UCSD-AML1 (cell line): ENCODE results near the gene TBC1D7.

Experiments used
- DNase-seq: peaks from one replicate; lab custom pipeline; 2025; ENCODE audit not compliant: unreplicated experiment; lab: John Stamatoyannopoulos, UW

The TBC1D7 gene

GRCh38 chr6:13296536-13296997, 31.8 kb downstream of the TBC1D7 start:
- DNase-seq: no peak

GRCh38 chr6:13295576-13295975, 32.8 kb downstream of the TBC1D7 start:
- no peak for DNase-seq

GRCh38 chr6:13294499-13295069, 33.8 kb downstream of the TBC1D7 start:
- DNase-seq: no peak

- DNase-seq: no peak
Observed at GRCh38 chr6:13292774-13293173, 35.6 kb downstream of the TBC1D7 start.

DNA sequence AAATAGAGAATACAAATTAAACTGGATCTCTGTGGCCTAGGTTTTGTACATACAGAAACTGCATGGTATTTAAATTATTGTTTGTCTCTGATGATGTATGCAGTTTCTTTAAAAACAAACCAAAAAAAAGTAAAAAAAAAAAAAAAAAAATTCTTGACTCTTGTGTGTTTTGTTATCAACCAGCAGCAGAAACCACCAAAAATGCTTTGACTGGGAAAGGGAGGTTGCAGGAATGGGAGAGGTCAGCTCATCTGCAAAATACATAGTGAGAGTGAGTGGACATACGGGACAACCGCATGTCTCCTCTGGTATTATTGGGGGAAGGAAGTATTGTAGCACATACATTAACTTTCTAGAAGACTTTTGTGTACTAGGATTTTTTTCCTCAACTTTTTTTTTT, 38.0 kb downstream of the TBC1D7 start:
- no peak for DNase-seq

DNA sequence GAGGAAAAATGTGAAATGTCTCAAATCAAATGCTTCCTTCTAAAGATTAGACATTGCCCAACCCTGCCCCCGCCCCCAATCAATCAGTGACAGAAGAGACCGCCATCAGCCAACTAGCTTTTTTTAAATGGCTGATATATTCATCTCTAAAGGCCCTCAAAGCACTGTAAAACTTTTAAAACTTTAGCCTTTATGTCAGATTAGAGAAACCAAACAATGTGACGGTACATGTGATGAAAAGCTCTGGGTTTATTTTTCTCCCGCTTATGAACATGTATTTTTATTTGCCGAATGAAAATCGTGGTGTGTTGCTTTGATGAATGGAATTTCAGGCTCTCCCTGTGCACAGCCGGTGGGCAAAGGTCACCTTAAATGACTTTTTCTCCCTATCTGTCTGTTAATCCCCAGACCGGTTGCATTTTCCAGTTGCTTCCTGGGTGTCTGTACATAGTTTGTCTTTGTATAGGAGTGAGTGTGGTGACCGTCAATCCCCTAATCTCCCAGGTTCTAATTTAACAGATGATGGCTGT, 38.5 kb downstream of the TBC1D7 start:
- DNase-seq: no peak

GRCh38 chr6:13288969-13289391, 39.4 kb downstream of the TBC1D7 start:
- no peak for DNase-seq

DNA sequence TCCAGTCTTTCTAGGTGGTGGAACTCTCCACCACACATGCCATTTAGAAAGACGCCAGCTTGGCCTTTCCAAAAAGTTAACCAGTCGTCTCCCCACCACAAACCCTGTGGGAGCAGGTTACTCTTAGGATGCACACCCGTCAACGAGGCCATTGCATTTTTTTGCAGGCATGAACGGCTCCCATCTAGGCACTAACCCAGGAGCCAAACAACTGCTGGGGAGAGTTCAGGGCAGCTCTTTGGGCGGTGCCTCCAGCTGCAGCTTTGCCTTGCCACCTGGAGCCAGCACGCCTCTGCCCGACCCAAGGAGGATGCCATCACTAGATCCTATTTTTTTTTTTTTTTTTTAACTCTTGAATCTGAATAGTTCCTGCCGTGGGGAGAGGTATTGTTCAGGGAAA, 39.9 kb downstream of the TBC1D7 start:
- DNase-seq: no peak

DNA sequence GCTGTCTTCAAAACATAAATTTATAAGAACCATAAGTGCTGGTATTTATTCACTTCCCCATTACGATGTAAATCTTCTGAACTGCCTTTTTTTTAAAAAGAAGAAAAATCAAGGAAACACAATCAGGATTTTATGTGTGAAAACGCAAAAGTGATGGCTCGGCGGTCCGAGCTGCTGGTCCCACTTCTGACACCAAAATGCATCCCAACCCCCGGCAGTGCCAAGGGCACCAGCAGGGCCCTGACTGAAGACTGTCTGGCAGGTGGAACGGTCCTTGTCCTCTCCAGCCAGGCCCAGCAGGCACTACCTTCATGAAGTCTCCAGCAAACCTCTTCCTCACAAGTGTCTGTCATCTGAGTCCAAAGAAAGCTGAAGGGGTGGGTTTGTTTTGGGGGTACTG, 41.2 kb downstream of the TBC1D7 start:
- no peak for DNase-seq

DNA sequence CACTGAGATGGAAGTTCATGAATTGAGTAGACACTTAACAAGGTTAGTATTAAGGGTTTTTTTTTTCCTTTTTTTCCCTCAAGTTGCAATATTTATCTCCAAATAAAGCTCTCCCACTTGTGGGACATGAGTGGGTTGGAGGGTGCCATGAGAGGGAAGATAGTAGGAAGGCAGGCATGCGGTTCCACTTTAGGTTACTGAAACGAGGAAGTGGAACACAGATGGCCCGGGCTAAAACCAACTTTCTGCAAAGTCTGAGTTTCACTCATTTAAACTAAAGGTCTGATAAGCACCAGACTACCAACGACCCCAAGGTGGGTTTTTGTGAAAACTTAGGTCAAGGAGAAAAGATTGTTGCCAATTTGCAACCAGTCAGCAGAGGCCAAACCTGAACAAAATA, 42.2 kb downstream of the TBC1D7 start:
- no peak for DNase-seq

GRCh38 chr6:13285705-13286104, 42.6 kb downstream of the TBC1D7 start:
- no peak for DNase-seq

- no peak for DNase-seq
Observed at GRCh38 chr6:13284646-13285045, 43.7 kb downstream of the TBC1D7 start.

DNA sequence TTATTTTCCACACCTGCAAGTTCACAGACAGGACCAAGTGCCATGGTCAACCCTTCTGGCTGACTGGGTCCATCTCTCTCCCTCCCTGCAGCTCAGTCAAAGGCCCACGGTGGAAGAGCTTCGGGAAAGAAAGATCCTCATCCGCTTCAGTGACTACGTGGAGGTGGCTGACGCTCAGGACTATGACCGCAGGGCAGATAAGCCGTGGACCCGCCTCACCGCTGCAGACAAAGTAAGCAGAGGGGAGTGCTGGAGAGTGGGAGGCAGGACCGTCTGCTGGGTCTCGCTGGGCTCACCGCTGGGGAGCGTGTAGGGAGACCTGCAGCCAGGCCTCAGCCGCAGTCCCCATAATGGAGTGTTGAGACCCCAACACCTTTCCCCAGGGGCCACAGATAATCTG, 45.0 kb downstream of the TBC1D7 start:
- no peak for DNase-seq

DNA sequence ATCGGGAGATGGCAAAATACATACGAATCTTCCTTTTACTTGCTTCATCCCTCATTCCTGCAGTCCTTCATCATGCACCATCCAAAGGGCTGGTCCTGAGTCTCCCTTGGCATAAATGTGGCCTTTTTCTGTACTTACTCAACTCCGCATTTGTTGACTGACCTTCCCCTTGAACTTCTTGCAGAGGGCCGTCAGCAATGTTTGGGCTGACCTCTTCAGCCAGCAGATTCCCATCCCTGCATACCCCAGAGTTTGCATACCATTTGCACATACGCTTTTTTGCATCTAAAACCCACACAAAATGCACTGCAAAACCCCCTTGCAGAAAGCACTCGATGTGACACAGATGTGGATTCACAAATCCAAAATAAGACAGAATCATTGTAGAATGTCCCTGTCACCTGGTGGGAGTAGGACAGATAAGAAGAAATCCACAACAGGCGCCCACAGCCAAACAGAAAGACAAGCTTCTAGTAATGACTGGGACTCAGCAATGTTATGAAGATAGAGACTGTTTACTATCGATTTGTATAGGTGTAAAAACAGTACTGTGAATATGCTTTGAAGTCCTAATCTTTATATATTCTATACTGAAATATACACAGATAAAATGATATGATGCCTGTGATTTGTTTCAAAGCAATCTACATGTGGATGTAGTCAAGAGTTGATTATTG, 45.8 kb downstream of the TBC1D7 start:
- DNase-seq: no peak

GRCh38 chr6:13281686-13282085, 46.7 kb downstream of the TBC1D7 start:
- DNase-seq: no peak

DNA sequence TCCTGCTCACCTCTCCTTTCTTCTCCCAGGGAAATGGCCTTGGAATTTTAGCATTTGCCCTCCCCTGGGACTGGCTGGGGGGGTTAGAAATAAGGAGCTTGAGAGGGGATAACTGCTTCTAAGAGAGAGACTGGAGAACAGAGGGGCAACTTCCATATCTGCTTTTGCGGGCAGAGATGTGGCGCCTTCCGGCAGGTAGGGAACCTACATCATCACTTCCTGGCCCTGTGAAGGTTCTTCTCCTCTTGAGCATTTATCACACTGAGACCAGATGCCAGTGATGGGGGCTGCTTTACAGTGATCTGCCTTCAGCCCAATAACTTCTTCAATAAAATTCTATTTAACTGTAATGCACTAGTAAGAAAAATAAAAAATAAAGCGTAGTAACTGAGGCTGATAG, 48.1 kb downstream of the TBC1D7 start:
- no peak for DNase-seq

GRCh38 chr6:13278991-13279390, 49.3 kb downstream of the TBC1D7 start:
- no peak for DNase-seq

DNA sequence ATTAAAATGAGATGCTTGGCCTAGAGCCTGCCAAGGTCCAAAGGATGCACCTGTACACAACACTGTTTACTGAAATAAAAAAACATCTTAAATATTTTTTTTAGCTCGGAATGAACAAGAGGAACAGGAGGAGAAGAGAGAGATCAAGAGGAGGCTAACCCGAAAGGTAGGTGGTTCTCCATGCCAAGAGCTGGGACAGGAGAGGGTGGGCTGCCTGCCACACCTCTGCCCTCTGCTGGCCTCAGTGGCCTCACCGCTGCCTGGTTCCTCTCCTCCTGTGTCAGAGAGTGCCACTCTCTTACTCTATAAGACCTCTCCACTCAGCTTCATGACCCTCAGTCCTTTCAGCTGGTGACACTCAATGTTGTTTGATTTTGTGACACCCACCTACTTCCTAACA, 50.2 kb downstream of the TBC1D7 start:
- DNase-seq: peak; percentile 32

DNA sequence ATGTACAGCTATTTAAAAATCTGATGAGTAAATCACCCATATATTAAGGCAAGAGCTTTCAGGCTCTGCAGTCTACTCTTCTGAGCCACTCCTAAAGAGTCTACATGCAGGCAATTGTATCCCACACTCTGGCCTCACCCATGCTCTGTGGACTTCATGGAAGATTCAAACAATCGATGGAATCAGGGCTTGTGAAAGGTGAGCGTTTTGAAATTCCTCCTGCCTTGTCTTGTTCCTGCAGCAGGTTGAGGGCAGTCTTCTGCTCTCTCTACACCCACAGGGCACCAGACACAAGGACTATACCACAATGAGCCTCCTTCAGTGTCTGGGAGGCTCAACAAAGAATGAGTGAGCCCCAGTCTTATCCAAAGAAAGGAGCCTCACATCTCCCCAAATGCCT, 51.1 kb downstream of the TBC1D7 start:
- no peak for DNase-seq

DNA sequence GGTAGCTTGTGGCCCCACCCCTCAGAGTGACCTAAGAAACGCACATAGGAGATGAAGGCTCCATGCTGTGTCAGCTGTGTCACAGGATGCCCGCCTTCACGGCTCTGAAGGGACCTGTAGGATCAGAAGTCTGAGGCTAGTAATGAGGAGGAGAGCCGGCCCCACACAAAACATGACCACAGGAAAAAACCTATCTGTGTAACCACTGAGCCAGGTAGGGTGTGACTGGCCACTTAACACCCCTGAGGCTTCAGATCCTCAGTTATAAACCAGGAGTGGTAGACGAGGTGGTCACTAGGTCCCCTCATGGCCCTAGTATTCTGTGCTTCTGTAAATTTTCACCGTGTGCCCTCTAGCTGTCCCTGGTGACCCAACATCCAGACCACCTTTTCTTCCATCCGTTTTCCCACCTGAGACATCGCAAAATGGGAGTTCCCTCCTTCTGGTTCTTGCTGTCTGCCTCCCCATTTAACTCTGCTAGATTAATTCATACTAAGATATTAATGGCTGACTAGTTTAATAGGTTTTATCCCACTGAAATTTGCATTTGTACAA, 52.8 kb downstream of the TBC1D7 start:
- DNase-seq: no peak

GRCh38 chr6:13274707-13275434, 53.5 kb downstream of the TBC1D7 start:
- no peak for DNase-seq
